Transverse colon (tissue), 4 donors: ENCODE measurements around the gene C9orf78. TPM values are rescaled to one million over a fixed set of nuclear protein-coding genes. Genes with fewer than 3 reads are reported as not detected.

ENCODE experiments used
- DNase-seq: peaks from one replicate; pipeline ENCODE4 v3.0.0-alpha.2; 2019
- H3K27ac ChIP-seq, 4 donors: fragments of 200-600 bp; sonication (generic); 2 replicates each; pipeline ENCODE4 v1.5.1; 2016 to 2018; ENCODE audit warnings: inconsistent platforms in 4 of 4
- H3K27me3 ChIP-seq: fragments of 200-600 bp; sonication (generic); 2 replicates; pipeline ENCODE4 v1.5.1; 2017; ENCODE audit warnings: inconsistent platforms
- H3K36me3 ChIP-seq, 4 donors: fragments of 200-600 bp; sonication (generic); 2 replicates each; pipeline ENCODE4 v1.5.1; 2017 to 2019; ENCODE audit warnings: inconsistent platforms in 4 of 4
- H3K4me1 ChIP-seq, 4 donors: fragments of 200-600 bp; sonication (generic); 2 replicates each; pipeline ENCODE4 v1.5.1; 2017 to 2020; ENCODE audit warnings: inconsistent platforms in 4 of 4
- H3K4me3 ChIP-seq, 4 donors: fragments of 200-600 bp; sonication (generic); 1 replicate in 1 of 4; 2 replicates in 3 of 4; pipeline versions ENCODE4 v1.5.1 to v1.6.1; 2017 to 2019; ENCODE audit warnings: inconsistent platforms in 4 of 4
- H3K9me3 ChIP-seq, 2 donors: fragments of 200-600 bp; sonication (generic); 2 replicates each; pipeline ENCODE4 v1.5.1; 2017 to 2019; ENCODE audit warnings: inconsistent platforms in 2 of 2
- CTCF ChIP-seq, 5 experiments: fragments of 200-600 bp in 3 of 5; fragments of 450-650 bp in 2 of 5; sonication (generic) in 3 of 5; IDR thresholded peaks; 1 replicate in 2 of 5; 2 replicates in 3 of 5; pipeline ENCODE4 v1.5.1; 2016 to 2017; ENCODE audit warnings: antibody characterized with exemption in 5 of 5, inconsistent platforms in 3 of 5, mild to moderate bottlenecking in 2 of 5, moderate library complexity in 1 of 5
- EP300 ChIP-seq: sonication (generic); formaldehyde crosslinking; IDR thresholded peaks from one replicate; pipeline ENCODE4 v1.6.1; 2017; ENCODE audit warnings: antibody characterized with exemption, low read depth
- POLR2A ChIP-seq: fragments of 450-650 bp; IDR thresholded peaks from one replicate; pipeline ENCODE4 v1.6.1; 2016; ENCODE audit warnings: antibody characterized with exemption, mild to moderate bottlenecking, moderate library complexity
- POLR2AphosphoS5 ChIP-seq, 3 donors: sonication (generic); formaldehyde crosslinking; IDR thresholded peaks; one replicate each; pipeline ENCODE4 v1.6.1; 2016; ENCODE audit warnings: antibody characterized with exemption in 3 of 3
- WGBS, 2 donors: methylation state at CpG; one replicate each; pipeline ENCODE4 v1.1.5; 2018; ENCODE audit warnings: low coverage in 1 of 2; 5-methylcytosine and 5-hydroxymethylcytosine counted together
- in situ Hi-C, 4 donors: fragments of 200-750 bp; cut with MboI; loops; one replicate each; pipeline versions ENCODE4 v1.15.0 to v1.15.1; 2017; ENCODE audit warnings: low sequenced_read_pairs in 3 of 4, low pct_ligation_motif_present in 1 of 4, low pct_unique_long_range_greater_than_20kb in 1 of 4
- intact Hi-C: fragments of 100-400 bp; cut with DNase I; formaldehyde crosslinking; loops from one replicate; pipeline ENCODE4 v1.15.1; 2023; ENCODE audit warnings: low total_unique reads
- small RNA-seq, 4 donors: library from RNA; depleted of rRNA; stranded (forward); fragments of <200 nt; gene quantifications; one replicate each; pipeline ENCODE3, GENCODE V24; 2016
- total RNA-seq, 4 donors: library from RNA; depleted of rRNA; stranded (reverse); fragments of >200 nt; gene quantifications; one replicate each; pipeline ENCODE4 v1.1.0, GENCODE V29; 2016

The C9orf78 gene
- total RNA-seq, 4 donors from 2014 or later = 43.6 to 263 (median 47.7) TPM

DNA sequence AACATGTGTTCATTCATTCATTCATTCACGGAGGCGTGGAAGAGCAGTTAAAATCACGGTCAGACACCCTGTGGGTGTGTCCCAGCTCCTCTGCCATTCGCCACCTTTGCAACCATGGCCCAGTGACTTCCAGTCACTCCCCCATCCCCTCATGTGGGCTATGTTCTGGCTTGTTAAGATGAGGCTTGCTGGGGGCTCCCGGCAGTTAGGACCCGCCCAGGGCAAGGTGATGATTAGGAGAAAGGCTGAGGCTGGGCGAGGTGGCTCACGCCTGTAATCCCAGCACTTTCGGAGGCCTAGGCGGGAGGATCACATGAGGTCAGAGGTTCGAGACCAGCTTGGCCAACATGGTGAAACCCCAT, 57.3 kb downstream of the C9orf78 start:
- H3K9me3 ChIP-seq = no peaks in the 10 kb centered on the region
- TF ChIP-seq POLR2AphosphoS5 (IDR thresholded peaks at IDR 0.05) (no peak), POLR2A (no peak), EP300 (no peak), CTCF (IDR thresholded peaks at IDR 0.05) (no peak)
- DNase-seq = no peak
- no peaks in the 10 kb centered on the region for H3K27me3 ChIP-seq
- peaks cover 6 to 15% (median 11%) of the 10 kb centered on the region in 4 donors for H3K4me1 ChIP-seq
- WGBS, 2 donors = 26 to 62% methylated on average over 4 to 11 of the region's 11 CpGs
- H3K27ac ChIP-seq = peak overlapping the region; percentile 65 to 75 (median 70)
- intact Hi-C loops (no loop called here), in situ Hi-C loops (loop anchor here in 2 of 4 donors (25.0 kb wide), 1 partner anchor 640 kb away; no protein-coding TSS in a partner anchor)
- no peaks in the 10 kb centered on the region for H3K36me3 ChIP-seq
- H3K4me3 ChIP-seq = no peak overlapping the region

Small RNA genes within 50 kb of the gene (small RNA-seq; reads per million reads assigned to genes)
- gene MIR6855 = 0 to 0.55 (median 0.18) reads per million in 4 donors

Other genes starting within 250 kb of the C9orf78 start
- gene C9orf50, start 214.2 kb downstream of the C9orf78 start, total RNA-seq = not detected
- 10 to 100 TPM; 11.3 to 19.1 (median 14.3) TPM for gene NTMT1, start 209.1 kb downstream of the C9orf78 start, total RNA-seq
- gene ASB6, start 193.1 kb downstream of the C9orf78 start, total RNA-seq = 10 to 100 TPM; 21.8 to 54.2 (median 29.6) TPM
- under 1 TPM in 1 of 4 donors, not detected in 3; 0.41 TPM for gene PRRX2, start 169.6 kb downstream of the C9orf78 start, total RNA-seq
- 10 to 100 TPM in 1 of 4 donors, 1 to 10 TPM in 1, under 1 TPM in 2; 0.75 to 11.0 (median 2.2) TPM for gene PTGES, start 82.2 kb downstream of the C9orf78 start, total RNA-seq
- gene TOR1B, start 32.1 kb downstream of the C9orf78 start, total RNA-seq = 100 to 1,000 TPM in 1 of 4 donors, 10 to 100 TPM in 3; 49.0 to 105 (median 62.7) TPM
- 10 to 100 TPM in 3 of 4 donors, 1 to 10 TPM in 1; 6.2 to 47.0 (median 40.0) TPM for gene TOR1A, start 11.1 kb downstream of the C9orf78 start, total RNA-seq
- gene USP20, start 183 bp upstream of the C9orf78 start, total RNA-seq = 10 to 100 TPM; 18.3 to 40.0 (median 25.3) TPM
- gene FNBP1, start 207.9 kb upstream of the C9orf78 start, total RNA-seq = 100 to 1,000 TPM in 1 of 4 donors, 10 to 100 TPM in 3; 38.5 to 114 (median 62.9) TPM
- 10 to 100 TPM; 25.7 to 33.7 (median 32.7) TPM for gene GPR107, start 218.6 kb upstream of the C9orf78 start, total RNA-seq